ENCODE measurements around the gene NREP. TPM values are rescaled to one million over a fixed set of nuclear protein-coding genes. Genes with fewer than 3 reads are reported as not detected.

NREP gene
- total and polyA plus RNA-seq, 2 experiments from 2014 or later = 177 to 263 TPM

GRCh38 chr5:111783537-111783936 lies 26.5 kb upstream of the NREP start:
- H3K27ac ChIP-seq = no peak overlapping the region
- H3K79me2 ChIP-seq = no peaks in the 10 kb centered on the region
- no peak for DNase-seq (ENCODE audit: low spot score)
- H3K27me3 ChIP-seq = no peaks in the 10 kb centered on the region
- no peaks in the 10 kb centered on the region for H4K20me1 ChIP-seq (ENCODE audit: insufficient read depth, poor library complexity, severe bottlenecking)
- TF ChIP-seq EZH2phosphoT487 (IDR thresholded peaks at IDR 0.05; ENCODE audit: low read depth, severe bottlenecking, unreplicated experiment) (no peak), EZH2 (IDR thresholded peaks at IDR 0.05; ENCODE audit: borderline replicate concordance) (no peak)
- TF ChIP-seq, protein P1, sequence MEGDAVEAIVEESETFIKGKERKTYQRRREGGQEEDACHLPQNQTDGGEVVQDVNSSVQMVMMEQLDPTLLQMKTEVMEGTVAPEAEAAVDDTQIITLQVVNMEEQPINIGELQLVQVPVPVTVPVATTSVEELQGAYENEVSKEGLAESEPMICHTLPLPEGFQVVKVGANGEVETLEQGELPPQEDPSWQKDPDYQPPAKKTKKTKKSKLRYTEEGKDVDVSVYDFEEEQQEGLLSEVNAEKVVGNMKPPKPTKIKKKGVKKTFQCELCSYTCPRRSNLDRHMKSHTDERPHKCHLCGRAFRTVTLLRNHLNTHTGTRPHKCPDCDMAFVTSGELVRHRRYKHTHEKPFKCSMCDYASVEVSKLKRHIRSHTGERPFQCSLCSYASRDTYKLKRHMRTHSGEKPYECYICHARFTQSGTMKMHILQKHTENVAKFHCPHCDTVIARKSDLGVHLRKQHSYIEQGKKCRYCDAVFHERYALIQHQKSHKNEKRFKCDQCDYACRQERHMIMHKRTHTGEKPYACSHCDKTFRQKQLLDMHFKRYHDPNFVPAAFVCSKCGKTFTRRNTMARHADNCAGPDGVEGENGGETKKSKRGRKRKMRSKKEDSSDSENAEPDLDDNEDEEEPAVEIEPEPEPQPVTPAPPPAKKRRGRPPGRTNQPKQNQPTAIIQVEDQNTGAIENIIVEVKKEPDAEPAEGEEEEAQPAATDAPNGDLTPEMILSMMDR (IDR thresholded peaks at IDR 0.05; ENCODE audit: poor library complexity) = no peak
- H2AFZ ChIP-seq = no peak overlapping the region
- H3K4me1 ChIP-seq (ENCODE audit: insufficient read depth) = no peaks in the 10 kb centered on the region
- no peak overlapping the region for H3K4me2 ChIP-seq
- 85% methylated on average over 3 of the region's 3 CpGs for WGBS (ENCODE audit: low lambda C conversion rate, missing lambda C conversion rate)
- H3K4me3 ChIP-seq = no peak overlapping the region
- no peaks in the 10 kb centered on the region for H3K36me3 ChIP-seq (replicated peaks; ENCODE audit: insufficient read depth, low read depth)
- no peaks in the 10 kb centered on the region for H3K9me2 ChIP-seq (replicated peaks; ENCODE audit: insufficient read depth)
- H3K9me3 ChIP-seq (ENCODE audit: low read depth) = no peaks in the 10 kb centered on the region

DNA sequence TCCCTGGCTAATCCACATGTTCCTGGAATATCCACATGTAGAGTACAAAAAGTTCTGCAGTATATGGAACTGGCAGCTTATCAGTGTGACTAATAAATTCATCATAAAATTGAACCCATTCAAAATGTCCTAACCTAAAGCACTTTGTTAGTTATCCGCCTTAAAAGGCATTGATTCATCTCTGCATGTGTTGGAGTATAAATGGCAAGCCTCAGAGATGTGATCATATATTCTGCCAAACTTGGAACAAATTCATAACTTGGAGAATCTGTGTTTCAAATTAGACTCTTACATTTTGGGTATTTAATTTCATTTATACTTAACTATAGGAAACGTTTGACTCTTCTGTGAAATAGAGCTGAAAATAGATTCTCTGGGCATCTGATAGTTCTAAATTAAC lies 25.2 kb upstream of the NREP start:
- no peak for TF ChIP-seq EZH2 (IDR thresholded peaks at IDR 0.05; ENCODE audit: borderline replicate concordance)
- TF ChIP-seq, protein P1 (IDR thresholded peaks at IDR 0.05; ENCODE audit: poor library complexity) = no peak
- Histone ChIP-seq H2AFZ (no peak overlapping the region), H3K27ac (no peak overlapping the region), H3K4me3 (no peak overlapping the region), H3K27me3 (no peaks in the 10 kb centered on the region), H3K9me3 (ENCODE audit: low read depth) (no peaks in the 10 kb centered on the region), H3K79me2 (no peaks in the 10 kb centered on the region), H3K36me3 (replicated peaks; ENCODE audit: insufficient read depth, low read depth) (no peaks in the 10 kb centered on the region), H4K20me1 (ENCODE audit: insufficient read depth, poor library complexity, severe bottlenecking) (no peaks in the 10 kb centered on the region), H3K4me1 (ENCODE audit: insufficient read depth) (no peaks in the 10 kb centered on the region), H3K9me2 (replicated peaks; ENCODE audit: insufficient read depth) (no peaks in the 10 kb centered on the region), H3K4me2 (no peak overlapping the region)
- 83% methylated on average over 2 of the region's 2 CpGs for WGBS (ENCODE audit: low lambda C conversion rate, missing lambda C conversion rate)
- DNase-seq (ENCODE audit: low spot score) = no peak

DNA sequence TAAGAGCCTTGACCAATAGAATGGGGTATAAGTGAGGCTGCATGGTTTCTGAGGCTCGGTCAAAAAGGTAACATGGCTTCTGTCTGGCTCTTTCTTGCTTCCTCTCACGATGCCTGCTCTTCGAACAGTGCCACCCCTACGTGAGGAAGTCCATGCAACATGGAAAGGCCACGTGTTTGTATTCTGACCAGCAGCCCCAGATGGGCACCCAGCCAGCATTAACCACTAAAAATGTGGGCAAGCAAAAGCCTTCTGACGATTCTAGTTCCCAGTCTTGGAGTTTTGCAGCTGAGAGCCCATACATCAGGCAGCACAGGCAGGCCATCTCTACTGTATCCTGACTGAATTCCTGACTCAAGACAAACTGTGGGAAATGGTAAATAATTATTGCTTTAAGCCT lies 24.2 kb upstream of the NREP start:
- H3K4me2 ChIP-seq = no peak overlapping the region
- no peak for DNase-seq (ENCODE audit: low spot score)
- no peak overlapping the region for H3K27ac ChIP-seq
- 89% methylated on average over 6 of the region's 6 CpGs for WGBS (ENCODE audit: low lambda C conversion rate, missing lambda C conversion rate)
- no peaks in the 10 kb centered on the region for H3K9me2 ChIP-seq (replicated peaks; ENCODE audit: insufficient read depth)
- no peaks in the 10 kb centered on the region for H4K20me1 ChIP-seq (ENCODE audit: insufficient read depth, poor library complexity, severe bottlenecking)
- no peak overlapping the region for H3K4me3 ChIP-seq
- H3K36me3 ChIP-seq (replicated peaks; ENCODE audit: insufficient read depth, low read depth) = no peaks in the 10 kb centered on the region
- H3K79me2 ChIP-seq = no peaks in the 10 kb centered on the region
- H3K4me1 ChIP-seq (ENCODE audit: insufficient read depth) = no peaks in the 10 kb centered on the region
- no peaks in the 10 kb centered on the region for H3K27me3 ChIP-seq
- no peak overlapping the region for H2AFZ ChIP-seq
- TF ChIP-seq EZH2 (IDR thresholded peaks at IDR 0.05; ENCODE audit: borderline replicate concordance) = no peak
- TF ChIP-seq, protein P1 (IDR thresholded peaks at IDR 0.05; ENCODE audit: poor library complexity) = no peak
- no peak for TF ChIP-seq EZH2phosphoT487 (IDR thresholded peaks at IDR 0.05; ENCODE audit: low read depth, severe bottlenecking, unreplicated experiment)
- no peaks in the 10 kb centered on the region for H3K9me3 ChIP-seq (ENCODE audit: low read depth)

DNA sequence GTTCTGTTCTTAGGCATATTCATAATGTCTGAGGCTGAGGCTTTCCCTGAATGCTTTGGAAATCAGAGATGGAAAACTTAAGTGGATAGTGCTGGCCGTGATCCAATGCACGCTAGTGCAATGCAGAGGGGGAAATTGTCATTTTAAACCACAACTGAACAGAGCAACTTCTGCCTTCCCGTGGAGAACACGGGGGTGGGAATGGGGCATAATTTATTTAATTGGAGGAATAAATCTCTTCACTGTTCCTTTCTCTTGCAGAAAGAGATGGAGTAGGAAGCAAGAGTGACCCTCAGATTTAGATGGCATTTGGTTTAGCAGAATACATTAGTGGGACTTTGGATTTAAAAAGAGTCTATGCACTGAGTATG lies 22.9 kb upstream of the NREP start:
- H3K9me2 ChIP-seq (replicated peaks; ENCODE audit: insufficient read depth) = no peaks in the 10 kb centered on the region
- H3K36me3 ChIP-seq (replicated peaks; ENCODE audit: insufficient read depth, low read depth) = no peaks in the 10 kb centered on the region
- H2AFZ ChIP-seq = no peak overlapping the region
- no peak overlapping the region for H3K27ac ChIP-seq
- no peaks in the 10 kb centered on the region for H3K9me3 ChIP-seq (ENCODE audit: low read depth)
- WGBS (ENCODE audit: low lambda C conversion rate, missing lambda C conversion rate) = 59% methylated on average over 4 of the region's 4 CpGs
- TF ChIP-seq, protein P1 (IDR thresholded peaks at IDR 0.05; ENCODE audit: poor library complexity) = no peak
- TF ChIP-seq EZH2 (IDR thresholded peaks at IDR 0.05; ENCODE audit: borderline replicate concordance) (no peak), EZH2phosphoT487 (IDR thresholded peaks at IDR 0.05; ENCODE audit: low read depth, severe bottlenecking, unreplicated experiment) (no peak)
- no peak overlapping the region for H3K4me2 ChIP-seq
- peaks cover 7% of the 10 kb centered on the region for H3K4me1 ChIP-seq (ENCODE audit: insufficient read depth)
- H3K79me2 ChIP-seq = no peaks in the 10 kb centered on the region
- no peaks in the 10 kb centered on the region for H3K27me3 ChIP-seq
- H3K4me3 ChIP-seq = no peak overlapping the region
- no peaks in the 10 kb centered on the region for H4K20me1 ChIP-seq (ENCODE audit: insufficient read depth, poor library complexity, severe bottlenecking)
- no peak for DNase-seq (ENCODE audit: low spot score)
